ENCODE measurements around the gene KIAA1217.

Gene KIAA1217

DNA sequence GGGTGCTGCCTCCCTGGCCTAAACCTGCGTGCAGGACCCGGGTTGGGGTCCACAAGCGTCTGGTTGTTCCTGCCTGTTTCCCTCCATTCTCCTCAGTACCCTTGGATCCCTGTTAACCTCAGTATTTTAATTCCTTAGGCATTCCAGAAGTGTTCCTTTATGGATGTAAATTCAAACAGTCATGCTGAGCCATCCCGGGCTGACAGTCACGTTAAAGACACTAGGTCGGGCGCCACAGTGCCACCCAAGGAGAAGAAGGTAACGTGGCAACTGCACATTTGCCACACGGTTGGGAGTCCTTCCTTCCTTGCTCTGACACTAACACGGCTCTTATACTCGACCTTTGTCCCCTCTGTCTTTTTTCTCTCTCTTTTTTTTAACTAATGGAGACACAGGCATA is 327.7 kb downstream of the KIAA1217 start:
- Histone ChIP-seq H3K27ac (no peak overlapping the region), H3K4me3 (no peak overlapping the region)
- no peak for DNase-seq (ENCODE audit: low spot score)
- TF ChIP-seq, protein P1, sequence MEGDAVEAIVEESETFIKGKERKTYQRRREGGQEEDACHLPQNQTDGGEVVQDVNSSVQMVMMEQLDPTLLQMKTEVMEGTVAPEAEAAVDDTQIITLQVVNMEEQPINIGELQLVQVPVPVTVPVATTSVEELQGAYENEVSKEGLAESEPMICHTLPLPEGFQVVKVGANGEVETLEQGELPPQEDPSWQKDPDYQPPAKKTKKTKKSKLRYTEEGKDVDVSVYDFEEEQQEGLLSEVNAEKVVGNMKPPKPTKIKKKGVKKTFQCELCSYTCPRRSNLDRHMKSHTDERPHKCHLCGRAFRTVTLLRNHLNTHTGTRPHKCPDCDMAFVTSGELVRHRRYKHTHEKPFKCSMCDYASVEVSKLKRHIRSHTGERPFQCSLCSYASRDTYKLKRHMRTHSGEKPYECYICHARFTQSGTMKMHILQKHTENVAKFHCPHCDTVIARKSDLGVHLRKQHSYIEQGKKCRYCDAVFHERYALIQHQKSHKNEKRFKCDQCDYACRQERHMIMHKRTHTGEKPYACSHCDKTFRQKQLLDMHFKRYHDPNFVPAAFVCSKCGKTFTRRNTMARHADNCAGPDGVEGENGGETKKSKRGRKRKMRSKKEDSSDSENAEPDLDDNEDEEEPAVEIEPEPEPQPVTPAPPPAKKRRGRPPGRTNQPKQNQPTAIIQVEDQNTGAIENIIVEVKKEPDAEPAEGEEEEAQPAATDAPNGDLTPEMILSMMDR (IDR thresholded peaks at IDR 0.05): no peak

DNA sequence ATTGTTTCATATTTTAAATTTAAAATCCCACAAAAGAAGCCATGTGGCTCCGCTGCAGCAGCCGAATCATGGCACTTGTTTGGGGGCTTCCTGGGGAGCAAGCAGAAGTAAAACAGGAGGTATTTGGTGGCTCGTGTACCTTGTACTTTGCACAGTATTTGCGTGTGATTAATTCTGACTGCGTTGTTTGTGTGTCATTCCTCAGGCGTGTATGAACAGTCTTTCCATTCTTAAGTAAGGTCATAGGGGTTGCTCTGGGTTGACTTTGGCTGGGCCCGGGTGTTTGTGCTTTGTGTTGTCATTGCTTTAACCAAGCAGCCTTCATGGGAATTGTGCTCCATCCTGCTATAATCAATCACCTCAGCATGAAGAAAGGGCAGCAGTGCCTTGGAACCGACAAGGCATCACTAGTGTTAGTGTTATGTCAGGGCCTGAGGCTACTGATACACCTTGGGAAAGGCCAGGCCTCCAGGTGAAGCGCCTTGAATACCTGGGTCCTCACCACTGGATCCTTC is 332.4 kb downstream of the KIAA1217 start:
- TF ChIP-seq, protein P1 (IDR thresholded peaks at IDR 0.05): no peak
- Histone ChIP-seq H3K27ac (no peak overlapping the region), H3K4me3 (no peak overlapping the region)
- DNase-seq (ENCODE audit: low spot score): no peak

DNA sequence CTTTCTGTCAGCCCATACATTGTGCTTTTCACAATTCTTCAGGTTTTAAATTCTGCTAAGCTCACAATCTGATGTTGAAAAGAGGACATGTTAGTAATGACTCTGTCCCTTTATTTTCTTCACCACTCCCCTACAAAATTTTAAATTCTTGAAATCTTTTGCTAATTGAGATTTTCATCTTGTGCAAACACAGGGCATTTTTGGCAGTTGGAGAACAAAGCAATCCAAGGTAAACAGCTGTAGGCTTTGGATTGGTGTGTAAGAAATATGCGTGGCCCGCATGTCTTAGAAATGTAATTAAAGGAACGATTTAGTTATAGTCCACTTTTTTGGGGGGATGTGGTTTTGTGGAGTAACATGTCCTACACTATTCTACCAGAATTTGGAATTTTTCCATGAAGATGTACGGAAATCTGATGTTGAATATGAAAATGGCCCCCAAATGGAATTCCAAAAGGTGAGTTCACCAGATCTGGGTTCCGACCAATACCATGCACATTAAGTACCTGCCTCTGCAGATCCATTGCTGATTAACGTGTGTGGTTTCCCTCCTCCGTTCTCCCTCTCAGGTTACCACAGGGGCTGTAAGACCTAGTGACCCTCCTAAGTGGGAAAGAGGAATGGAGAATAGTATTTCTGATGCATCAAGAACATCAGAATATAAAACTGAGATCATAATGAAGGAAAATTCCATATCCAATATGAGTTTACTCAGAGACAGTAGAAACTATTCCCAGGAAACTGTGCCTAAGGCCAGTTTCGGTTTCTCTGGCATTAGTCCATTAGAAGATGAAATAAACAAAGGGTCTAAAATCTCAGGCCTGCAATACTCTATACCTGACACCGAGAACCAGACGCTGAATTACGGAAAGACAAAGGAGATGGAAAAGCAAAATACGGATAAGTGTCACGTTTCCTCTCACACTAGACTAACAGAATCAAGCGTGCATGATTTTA is 333.7 kb downstream of the KIAA1217 start:
- no peak overlapping the region for H3K4me3 ChIP-seq
- TF ChIP-seq, protein P1 (IDR thresholded peaks at IDR 0.05): no peak
- H3K27ac ChIP-seq: no peak overlapping the region
- no peak for DNase-seq (ENCODE audit: low spot score)

DNA sequence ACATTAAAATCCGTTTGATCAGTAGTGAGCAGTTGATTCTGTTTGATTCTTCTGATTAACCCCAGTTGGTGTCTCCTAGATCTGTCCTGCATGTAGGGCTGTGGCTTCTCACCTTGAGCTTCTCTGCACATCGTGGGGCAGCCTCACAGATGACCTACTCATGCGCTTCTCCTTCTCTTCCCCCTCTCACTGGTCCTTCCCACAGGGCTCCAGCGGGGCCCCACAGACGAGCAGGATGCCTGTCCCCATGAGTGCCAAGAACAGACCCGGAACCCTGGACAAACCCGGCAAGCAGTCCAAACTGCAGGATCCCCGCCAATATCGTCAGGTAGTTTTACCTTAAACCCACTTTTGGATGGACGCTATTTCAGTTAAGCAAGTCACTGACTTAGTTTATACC is 335.8 kb downstream of the KIAA1217 start:
- no peak for DNase-seq (ENCODE audit: low spot score)
- TF ChIP-seq, protein P1 (IDR thresholded peaks at IDR 0.05): no peak
- Histone ChIP-seq H3K27ac (no peak overlapping the region), H3K4me3 (no peak overlapping the region)

DNA sequence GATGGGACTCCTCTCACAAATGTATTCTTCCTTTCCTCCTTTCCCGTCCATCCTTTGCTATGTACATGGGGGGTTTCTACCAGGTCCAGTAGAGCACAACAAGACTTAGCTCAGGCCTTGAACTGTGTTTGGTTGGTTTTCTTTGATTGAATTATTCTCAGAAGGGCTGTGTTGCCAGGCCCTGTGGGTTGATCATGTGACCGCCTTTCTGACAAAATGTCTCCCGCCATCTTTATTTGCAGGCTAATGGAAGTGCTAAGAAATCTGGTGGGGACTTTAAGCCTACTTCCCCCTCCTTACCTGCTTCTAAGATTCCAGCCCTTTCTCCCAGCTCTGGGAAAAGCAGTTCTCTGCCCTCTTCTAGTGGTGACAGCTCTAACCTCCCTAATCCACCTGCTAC is 336.6 kb downstream of the KIAA1217 start:
- Histone ChIP-seq H3K27ac (no peak overlapping the region), H3K4me3 (no peak overlapping the region)
- DNase-seq (ENCODE audit: low spot score): no peak
- TF ChIP-seq, protein P1 (IDR thresholded peaks at IDR 0.05): no peak

DNA sequence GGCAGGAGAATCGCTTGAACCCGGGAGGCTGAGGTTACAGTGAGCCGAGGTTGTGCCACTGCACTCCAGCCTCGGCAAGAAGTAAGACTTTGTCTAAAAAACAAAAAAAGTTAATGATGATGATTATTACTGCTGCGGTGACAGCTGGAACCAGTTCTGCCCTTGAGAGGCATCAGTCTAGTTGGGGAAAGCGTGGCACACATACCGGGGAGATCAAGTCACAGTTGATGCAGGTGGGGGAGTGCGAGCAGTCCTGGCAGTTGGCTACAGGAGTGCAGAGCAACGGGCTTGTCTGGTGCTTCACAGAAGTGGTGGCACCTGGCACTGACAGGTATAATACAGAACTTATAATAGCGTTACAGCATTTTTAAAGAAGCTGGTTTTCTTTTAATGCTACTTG is 341.7 kb downstream of the KIAA1217 start:
- DNase-seq (ENCODE audit: low spot score): no peak
- H3K27ac ChIP-seq: no peak overlapping the region

More for the DNA sequence above, 341.7 kb downstream of the KIAA1217 start:
- TF ChIP-seq, protein P1 (IDR thresholded peaks at IDR 0.05): no peak
- H3K4me3 ChIP-seq: no peak overlapping the region
